Measurements from ENCODE around the gene PMPCA. TPM values are rescaled to one million over a fixed set of nuclear protein-coding genes. Genes with fewer than 3 reads are reported as not detected.

PMPCA gene
- total and polyA plus RNA-seq, 2 donors (not counting 3 experiments of a cell fraction or from before 2014, with no cell fraction given): 69.0 to 75.3 TPM

DNA sequence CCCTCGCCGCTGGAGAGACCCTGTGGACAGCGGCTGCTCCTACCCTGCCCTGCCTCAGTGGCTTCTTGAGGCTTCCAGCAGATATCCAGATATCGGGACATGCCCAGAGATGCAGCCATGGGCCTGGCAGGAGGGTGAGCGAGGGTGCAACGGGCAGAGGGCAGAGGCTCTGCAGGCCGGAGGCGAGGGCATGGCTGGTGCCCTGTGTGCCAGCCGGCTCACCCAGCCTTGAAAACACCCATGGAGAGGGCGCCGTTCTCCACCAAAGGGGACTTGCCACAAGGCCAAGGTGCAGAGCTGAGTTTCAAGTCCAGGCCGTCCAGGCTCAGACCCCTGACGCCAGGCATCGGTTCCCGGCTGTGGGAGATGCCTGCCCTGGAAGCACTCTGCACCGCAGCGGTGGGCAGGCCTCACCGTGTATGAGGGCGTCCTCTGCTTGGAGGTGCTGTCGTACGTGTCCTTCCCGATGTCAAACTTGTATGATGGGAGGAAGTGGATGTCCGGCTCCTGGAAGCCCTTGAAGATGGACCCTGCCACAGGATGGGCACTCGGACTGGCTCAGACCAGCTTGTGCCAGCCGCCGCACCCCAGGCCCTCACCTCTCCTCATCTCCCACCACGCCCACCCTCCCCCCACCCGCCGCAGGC is 20.3 kb downstream of the PMPCA start:
- DNase-seq (ENCODE audit: low read depth, low spot score) (no peak), FAIRE-seq (no peak)
- intact Hi-C loops (cut with micrococcal nuclease): no loop called here
- no peak overlapping the region for H3K27ac ChIP-seq (ENCODE audit: insufficient read depth, low read depth, low read length)
- H3K4me1 ChIP-seq (ENCODE audit: control insufficient read depth, extremely low read depth, insufficient read depth, low read length): no peaks in the 10 kb centered on the region
- H3K36me3 ChIP-seq (ENCODE audit: control insufficient read depth in 2 of 2, extremely low read depth in 1 of 2, insufficient read depth in 2 of 2, low read length in 2 of 2): peaks cover 4 to 17% of the 10 kb centered on the region in 2 experiments
- no peaks in the 10 kb centered on the region for H3K27me3 ChIP-seq (ENCODE audit: control insufficient read depth in 2 of 2, insufficient read depth in 2 of 2, low read length in 2 of 2)
- H3K9ac ChIP-seq (replicated peaks; ENCODE audit: extremely low read depth, insufficient read depth, low read length): no peak overlapping the region
- dilution Hi-C loops (cut with MboI; ENCODE audit: extremely low pct_ligation_motif_present, low sequenced_read_pairs): no loop called here
- no peak overlapping the region for H3K4me2 ChIP-seq (ENCODE audit: insufficient read depth, low read length)
- no peak overlapping the region for H2AFZ ChIP-seq (ENCODE audit: low read depth, low read length)
- POLR2A ChIA-PET: no interaction called here
- CTCF ChIA-PET: no interaction called here
- BruUV-seq (replicated peaks): no TSS peak
- no peaks in the 10 kb centered on the region for H4K20me1 ChIP-seq (replicated peaks; ENCODE audit: control insufficient read depth, extremely low read depth, insufficient read depth, low read length)
- H3K4me3 ChIP-seq (replicated peaks in 1 of 3; ENCODE audit: insufficient read depth in 1 of 3, low read depth in 1 of 3, low read length in 3 of 3): no peak overlapping the region
- TF ChIP-seq EZH2 (IDR thresholded peaks at IDR 0.05; ENCODE audit: borderline replicate concordance, low read depth, low read length, severe bottlenecking): no peak
- TF ChIP-seq GATA2 (IDR thresholded peaks at IDR 0.05; ENCODE audit: insufficient read depth, insufficient read length, low read depth, low read length): no peak
- TF ChIP-seq, protein P1, sequence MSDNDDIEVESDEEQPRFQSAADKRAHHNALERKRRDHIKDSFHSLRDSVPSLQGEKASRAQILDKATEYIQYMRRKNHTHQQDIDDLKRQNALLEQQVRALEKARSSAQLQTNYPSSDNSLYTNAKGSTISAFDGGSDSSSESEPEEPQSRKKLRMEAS (IDR thresholded peaks at IDR 0.05; ENCODE audit: insufficient read depth, insufficient read length): no peak
- TF ChIP-seq JUN (IDR thresholded peaks at IDR 0.05; ENCODE audit: borderline replicate concordance, insufficient read depth, insufficient read length, low read depth): no peak
- TF ChIP-seq FOS (IDR thresholded peaks at IDR 0.05; ENCODE audit: borderline replicate concordance, insufficient read depth, low read length): no peak
- no peak for TF ChIP-seq POLR2A (IDR thresholded peaks at IDR 0.05; ENCODE audit: low read depth, low read length)
- no peak for TF ChIP-seq MYC (IDR thresholded peaks at IDR 0.05; ENCODE audit: low read depth, low read length)
- no peak for TF ChIP-seq POLR2AphosphoS5 (IDR thresholded peaks at IDR 0.05; ENCODE audit: insufficient read depth, low read depth, low read length)
- TF ChIP-seq, protein P2, sequence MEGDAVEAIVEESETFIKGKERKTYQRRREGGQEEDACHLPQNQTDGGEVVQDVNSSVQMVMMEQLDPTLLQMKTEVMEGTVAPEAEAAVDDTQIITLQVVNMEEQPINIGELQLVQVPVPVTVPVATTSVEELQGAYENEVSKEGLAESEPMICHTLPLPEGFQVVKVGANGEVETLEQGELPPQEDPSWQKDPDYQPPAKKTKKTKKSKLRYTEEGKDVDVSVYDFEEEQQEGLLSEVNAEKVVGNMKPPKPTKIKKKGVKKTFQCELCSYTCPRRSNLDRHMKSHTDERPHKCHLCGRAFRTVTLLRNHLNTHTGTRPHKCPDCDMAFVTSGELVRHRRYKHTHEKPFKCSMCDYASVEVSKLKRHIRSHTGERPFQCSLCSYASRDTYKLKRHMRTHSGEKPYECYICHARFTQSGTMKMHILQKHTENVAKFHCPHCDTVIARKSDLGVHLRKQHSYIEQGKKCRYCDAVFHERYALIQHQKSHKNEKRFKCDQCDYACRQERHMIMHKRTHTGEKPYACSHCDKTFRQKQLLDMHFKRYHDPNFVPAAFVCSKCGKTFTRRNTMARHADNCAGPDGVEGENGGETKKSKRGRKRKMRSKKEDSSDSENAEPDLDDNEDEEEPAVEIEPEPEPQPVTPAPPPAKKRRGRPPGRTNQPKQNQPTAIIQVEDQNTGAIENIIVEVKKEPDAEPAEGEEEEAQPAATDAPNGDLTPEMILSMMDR (IDR thresholded peaks at IDR 0.05; ENCODE audit: extremely low read depth in 1 of 2, insufficient read depth in 1 of 2, low read depth in 1 of 2, low read length in 2 of 2): no peak
- H3K79me2 ChIP-seq (ENCODE audit: control insufficient read depth, insufficient read depth, low read length): peaks cover 10% of the 10 kb centered on the region
- H3K9me3 ChIP-seq (replicated peaks; ENCODE audit: control insufficient read depth, insufficient read depth, low read length): no peaks in the 10 kb centered on the region
- H3K9me1 ChIP-seq (replicated peaks; ENCODE audit: control insufficient read depth, extremely low read depth, insufficient read depth, low read length): no peaks in the 10 kb centered on the region

Data from endothelial cell of umbilical vein (primary cell).